Activated T-cell treated with anti-CD3 and anti-CD28 coated beads for 1 hour (primary cell): Measurements from ENCODE around the gene TFAP2B.

ENCODE experiments used
- DNase-seq: peaks from one replicate; pipeline ENCODE4 v3.0.0-alpha.2; 2020; ENCODE audit warnings: low read depth

TFAP2B gene

DNA sequence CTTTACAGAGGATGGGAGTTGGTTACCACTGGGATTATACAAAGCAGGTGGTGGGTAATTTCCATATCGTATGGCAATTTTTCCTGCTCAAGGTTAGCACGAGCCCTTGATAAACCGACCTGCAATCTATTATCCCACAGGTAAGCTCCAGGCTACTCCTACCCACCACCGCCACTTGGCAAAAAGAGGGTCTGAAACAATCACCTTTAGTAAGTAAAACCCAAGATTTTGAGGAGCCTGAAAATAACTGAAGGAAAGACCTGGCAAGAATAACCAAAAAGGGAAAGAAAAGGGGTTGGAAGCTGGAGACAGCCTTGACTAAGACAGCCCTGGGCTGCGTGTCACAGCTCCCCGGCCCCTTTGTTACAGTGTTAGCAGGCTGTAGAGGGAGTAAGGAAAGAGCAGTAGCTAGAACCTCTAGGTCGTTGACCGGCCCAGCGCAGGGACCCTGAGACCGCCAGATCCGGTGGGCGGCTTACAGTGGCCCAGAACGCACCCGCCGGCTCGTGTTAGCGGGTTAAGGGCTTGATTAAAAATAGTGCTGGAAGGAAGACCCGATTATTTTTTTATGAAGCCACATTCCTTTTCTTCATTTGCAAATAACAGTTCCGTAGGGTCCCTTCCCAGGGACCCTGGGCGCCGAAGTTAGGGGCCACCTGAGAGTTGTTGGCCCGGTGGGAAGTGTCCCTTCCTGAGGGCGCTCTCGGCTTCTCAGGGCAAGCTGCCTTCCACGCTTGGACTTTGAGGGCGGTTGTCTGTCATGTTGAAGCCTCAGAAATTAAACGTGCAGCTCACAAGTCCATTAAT is 30.5 kb downstream of the TFAP2B start:
- DNase-seq = no peak

DNA sequence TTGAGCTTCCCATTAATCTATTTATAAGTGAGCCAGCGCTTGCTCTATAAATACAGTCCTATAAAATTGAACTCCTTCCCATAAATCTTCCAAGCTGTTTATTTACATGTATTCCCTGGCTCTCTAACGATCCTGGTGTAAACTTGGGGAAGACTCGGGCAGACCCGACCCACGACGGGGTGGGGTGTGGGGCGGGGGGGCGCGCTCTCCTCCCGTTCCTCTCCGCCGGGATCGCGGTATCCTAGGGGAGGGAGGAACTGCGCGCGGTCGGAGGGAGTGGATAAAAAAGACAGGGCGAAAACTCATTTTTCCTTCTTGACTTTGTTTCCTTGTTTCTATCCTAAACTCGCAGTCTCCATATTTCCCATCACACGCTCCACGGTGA is 31.1 kb downstream of the TFAP2B start:
- DNase-seq = no peak

DNA sequence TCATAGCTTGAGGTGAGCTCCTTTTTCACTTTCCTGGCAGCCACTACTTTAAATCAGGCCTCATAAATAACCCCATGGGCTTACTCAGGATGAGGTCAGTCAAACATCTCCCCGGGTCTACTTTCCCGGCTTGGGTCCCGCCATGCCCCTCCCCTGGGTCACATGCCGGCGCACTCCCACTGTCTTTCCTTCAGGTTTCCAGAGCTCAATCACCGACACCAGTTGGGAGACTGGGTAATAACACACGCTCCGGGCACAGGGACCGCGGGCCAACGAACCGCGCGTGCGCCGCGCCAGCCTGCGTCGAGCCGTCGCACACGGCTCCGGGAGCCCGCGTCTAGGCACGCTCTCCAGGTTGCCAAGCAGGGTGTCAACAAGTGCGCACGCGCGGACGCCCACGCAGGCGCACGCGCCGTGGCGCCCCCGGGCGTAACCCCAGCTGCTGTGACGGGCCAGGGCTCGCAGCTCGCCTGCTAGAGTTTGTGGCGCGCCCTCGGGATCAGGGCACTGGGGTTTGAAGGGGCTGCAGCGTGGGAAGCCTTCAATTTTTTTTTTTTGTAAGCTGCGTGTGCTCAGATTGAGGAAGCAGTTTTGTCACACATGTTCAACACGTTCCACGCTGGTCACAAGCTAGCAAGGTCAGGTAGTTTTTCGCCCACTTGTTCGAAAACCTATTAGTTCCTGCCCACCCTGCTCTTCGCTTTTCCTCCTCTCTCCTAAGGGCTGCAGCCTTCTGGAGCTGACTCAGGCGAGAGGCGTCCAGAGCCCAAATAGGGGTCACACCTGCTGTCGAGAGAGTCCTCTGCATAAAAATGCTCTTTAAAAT is 31.8 kb downstream of the TFAP2B start:
- DNase-seq = no peak

DNA sequence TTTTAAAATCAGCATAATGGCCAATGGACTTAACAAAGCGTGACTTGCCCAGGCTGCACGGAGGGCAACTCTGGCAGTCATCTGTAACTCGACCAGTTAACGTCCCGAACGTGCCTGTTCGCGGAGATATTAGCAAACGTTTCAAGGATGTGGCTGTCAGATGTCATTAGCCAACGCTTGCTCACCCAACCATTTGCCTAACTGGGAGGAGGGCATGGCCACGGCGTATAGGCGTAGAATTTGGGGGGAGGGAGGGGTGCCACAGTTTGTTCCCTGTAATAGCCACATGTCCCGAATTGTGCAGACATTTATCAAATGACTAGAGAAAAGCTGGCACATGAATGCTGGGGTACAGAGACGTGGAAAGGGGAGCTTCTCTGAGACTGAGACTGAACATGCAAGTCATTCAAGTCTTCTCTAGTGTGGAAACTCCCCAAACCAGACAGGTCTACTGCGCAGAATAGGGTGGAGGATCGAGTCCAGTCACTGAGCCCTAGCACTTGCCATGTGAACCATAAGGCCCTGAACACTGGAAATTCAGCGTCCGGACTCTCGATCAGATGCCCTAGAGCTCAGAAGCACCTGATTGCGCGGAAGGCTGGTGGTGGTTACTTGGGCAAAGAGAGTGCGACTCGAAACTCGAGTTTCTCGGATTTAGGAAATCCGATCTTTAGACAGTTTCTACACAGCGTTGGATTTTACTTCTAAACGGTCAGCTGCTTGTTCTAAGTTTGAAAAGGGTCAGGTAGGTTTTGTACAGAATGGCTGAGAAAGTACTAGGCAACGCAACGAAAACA is 32.6 kb downstream of the TFAP2B start:
- DNase-seq = no peak

DNA sequence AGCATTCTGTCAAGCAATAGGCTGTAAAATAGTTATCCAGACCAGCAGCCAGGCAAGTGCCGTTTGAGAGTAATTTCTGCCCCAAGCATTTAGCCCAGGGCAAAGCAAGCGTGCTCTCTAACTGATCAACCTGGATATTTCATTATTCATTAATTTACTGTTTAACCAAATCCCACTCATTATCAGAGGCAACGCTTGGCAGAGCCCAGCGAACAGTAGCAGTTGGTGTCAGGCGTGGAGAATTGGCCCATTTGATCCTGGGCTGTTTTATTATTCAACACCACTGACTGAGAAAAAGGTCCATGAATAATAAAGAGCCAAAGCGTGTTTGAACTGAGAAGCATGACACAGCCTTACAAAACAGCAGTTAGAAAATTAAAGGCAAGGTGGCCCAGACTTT is 35.3 kb downstream of the TFAP2B start:
- DNase-seq = no peak

DNA sequence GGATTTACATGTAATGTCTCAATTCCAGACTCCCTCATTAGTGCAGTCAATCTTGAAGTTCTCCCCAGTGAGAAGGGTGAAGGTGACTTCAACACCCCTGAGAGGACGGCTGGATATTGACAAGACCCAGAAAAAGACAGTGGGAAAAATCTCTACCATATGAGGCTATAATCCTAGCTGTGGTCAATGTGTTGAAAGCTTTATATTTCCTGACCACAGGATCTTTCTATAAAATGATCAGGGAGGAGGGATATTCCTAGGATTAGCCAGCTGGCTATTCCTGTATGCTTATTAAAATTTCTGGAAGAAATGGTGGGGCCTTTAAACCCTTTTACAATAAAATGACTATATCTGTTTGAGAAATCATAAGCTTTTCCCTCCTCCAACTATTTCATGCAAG is 43.0 kb downstream of the TFAP2B start:
- no peak for DNase-seq

DNA sequence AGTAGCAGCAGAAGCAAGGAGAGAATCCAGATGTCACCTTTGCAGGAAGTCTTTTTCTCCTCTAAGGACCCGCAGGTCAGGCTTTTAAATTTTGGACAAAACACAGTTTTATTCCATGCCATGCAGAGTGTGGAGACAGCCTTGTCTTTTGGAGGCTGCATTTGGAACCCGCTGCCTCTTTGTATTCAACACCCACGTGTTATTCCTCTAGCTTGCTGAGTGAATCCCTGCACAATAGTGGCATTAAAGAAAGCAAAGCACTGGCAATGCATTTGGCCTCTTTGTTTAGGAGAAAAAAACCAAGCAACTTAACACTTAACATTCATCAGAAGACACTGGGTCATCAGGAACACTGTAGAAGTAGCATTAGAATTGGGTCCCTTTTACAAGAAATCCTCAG is 43.5 kb downstream of the TFAP2B start:
- no peak for DNase-seq

DNA sequence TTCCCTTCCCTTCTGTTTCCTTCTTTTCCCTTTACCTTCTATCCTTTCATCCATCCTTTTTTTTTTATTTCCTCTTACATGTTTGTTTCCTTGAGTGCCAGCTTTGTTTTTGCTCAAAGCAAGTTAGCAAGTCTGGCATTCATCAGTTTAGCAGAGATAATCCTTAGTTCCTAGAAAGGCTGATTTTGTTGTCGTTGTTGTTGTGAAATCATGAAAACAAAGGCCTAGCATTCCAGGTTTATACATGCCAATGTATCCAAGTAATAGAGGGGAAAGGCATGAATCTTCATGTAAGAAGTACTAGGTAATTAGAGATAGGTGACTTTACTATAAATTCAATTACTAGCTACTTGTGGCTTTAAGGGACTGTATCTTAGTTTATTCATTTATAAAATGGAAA is 45.9 kb downstream of the TFAP2B start:
- no peak for DNase-seq

DNA sequence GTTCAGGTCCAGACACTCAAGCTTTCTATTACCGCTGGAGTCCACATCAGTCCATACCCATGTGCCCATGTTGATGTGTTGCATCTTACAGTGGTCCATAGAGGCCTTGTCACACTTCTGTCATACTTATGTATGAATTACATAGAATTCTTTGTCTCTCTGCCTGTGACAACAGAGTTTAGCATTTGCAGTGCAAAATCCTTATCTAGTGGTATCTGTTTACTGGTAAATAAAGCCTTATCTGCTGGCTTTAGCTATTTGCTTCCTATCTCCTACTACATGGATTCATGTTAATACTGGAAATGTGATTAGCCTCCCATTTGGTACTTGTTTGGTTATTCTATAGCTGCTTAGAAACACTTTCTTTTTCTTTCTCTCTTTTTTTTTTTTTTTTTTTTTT is 49.8 kb downstream of the TFAP2B start:
- no peak for DNase-seq

DNA sequence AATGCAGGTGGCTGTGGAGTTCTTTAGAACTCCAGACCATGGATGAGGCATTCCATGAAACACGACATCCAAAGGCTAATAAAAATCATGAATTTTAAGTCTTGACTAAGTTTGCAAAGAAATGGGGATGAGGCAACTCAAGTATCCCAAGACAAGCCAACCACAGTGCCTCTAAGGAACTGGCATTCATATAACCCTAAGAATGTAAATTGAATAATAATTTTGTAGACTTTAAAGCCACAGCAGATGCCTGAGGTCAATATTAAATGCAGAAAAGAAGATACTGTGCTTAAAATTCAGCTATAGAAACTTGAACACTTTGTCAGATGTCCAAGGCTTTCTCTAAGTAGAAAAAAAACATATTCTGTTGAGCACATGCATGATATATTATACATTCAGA is 54.5 kb downstream of the TFAP2B start:
- DNase-seq = no peak

DNA sequence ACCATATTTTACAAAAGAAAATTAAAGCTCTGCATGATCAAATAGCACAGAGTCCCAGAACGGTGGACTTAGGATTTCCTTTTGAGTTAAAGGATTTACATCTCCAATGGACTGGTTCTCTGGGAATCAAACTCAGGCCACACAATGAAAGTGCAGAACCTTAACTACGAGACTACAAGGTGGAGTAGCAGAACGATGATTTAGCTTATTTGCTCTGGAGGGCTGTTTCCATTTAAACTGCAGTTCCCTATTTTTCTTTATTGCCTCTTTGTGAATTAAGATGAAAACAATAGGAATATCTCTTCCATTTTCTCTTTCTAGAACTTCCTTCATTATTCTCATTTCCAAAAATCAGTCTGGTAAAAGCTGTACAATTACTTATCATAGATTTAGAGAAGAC is 65.7 kb downstream of the TFAP2B start:
- no peak for DNase-seq

DNA sequence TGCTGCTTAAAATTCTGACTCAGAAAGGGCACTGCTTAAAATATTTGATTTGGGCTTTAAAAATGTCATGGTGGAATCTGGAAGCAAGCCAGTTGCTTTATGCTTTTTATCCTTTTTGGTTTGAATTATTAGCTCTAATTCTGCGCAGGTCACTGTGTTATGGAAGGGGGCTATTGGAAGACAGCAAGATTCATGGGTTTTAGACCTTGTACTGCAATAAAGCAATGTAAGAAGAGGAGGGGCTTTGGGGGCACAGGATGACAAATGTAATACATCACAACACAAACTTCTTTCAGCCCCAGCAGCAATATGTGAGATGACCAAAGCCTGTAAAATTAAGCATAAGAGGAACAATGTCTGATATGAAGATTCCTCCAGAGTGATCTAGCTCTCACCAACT is 68.4 kb downstream of the TFAP2B start:
- DNase-seq = no peak

DNA sequence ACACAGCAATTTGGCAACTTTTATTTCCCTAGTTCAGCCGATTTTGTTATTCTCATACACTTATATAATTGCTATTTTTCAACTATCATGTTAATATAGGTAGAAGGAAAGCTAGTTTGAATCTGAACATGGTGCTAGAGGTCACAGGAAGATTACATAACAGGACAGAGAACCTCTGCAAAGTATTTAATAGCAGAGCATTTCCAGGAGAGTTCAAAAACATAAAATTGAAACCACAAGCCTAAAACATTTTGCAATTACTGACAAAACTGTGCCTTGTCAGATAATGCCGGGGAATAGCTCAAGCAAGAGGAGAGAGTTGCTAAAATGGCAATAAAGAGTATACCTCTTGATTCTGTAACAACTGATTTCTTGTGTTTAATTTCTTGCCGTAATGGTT is 70.8 kb downstream of the TFAP2B start:
- no peak for DNase-seq

DNA sequence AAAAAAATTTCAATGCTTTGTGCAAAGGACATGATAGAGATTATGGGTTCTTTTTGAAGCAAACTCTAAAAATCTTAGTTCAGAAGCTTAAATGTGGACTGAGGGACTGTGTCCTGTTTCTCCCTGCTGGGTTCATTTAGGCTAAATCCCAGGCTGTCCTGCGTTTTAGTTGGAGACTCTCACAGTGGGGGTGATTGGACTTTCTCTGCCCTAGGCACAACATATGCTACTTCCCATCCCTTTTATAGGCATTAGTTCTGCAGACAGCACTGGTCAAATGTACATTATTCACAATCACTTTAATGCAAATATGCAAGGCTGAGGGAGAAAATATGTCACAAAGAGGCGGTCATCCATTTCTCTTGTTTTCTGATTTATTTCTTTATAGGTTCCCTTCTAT is 71.3 kb downstream of the TFAP2B start:
- no peak for DNase-seq

DNA sequence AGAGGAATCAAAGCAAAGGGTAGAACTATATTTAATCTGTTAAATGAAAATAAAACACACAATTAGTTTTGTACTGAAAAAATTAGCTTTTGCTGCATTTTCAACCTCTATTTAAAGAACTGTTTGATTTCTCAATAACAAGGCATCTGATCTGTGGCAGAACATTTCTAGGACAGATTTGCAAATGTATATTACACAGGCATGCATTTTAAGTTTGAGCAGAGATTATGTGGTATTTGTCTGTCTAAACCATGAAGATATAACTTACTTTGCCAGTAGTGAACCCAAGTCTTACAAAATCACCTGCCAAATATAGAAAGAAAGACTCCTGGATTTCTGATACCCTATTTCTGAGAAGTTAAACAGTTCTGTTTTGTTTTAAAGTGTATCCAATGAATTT is 71.9 kb downstream of the TFAP2B start:
- DNase-seq = no peak

DNA sequence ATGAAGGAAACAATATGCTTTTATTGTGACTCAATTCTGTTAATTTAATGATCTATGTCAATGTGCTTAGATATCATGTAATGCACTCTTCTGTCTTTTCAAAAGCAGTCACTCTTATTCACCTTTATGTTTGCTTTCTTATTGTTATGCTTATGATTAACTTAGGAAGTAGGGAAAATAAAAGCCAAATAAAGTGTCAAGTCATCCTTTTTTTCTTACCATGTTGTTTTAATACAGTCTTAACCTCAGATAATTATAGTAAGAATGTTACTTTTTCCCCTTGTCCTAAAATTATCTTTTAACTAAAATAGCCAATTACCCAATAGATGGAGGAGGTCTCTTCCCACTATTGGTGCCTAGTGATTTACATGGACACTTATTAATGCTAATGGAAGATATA is 72.6 kb downstream of the TFAP2B start:
- DNase-seq = no peak
